ENCODE results near the gene DUS2.

- TF ChIP-seq CTCF (IDR thresholded peaks at IDR 0.05) (no peak), POLR2AphosphoS5 (IDR thresholded peaks at IDR 0.05; ENCODE audit: low read depth, low read length) (no peak), REST (IDR thresholded peaks at IDR 0.05; ENCODE audit: insufficient read depth in 1 of 2, low read depth in 2 of 2, low read length in 1 of 2) (no peak)
These were observed 45.8 kb downstream of the DUS2 start for GRCh38 chr16:68068926-68069325.

Data from Panc1 (cell line).